HepG2 (cell line): ENCODE measurements around the gene ARHGEF12. TPM values are rescaled to one million over a fixed set of nuclear protein-coding genes. Genes with fewer than 3 reads are reported as not detected.

Source experiments
- BHLHE40 ChIP-seq: IDR thresholded peaks from 2 replicates; pipeline ENCODE4 v1.6.1; 2011; ENCODE audit warnings: low read length, improper control_type of control experiment
- DR1 ChIP-seq: sonication (generic); formaldehyde crosslinking; IDR thresholded peaks from 2 replicates; pipeline ENCODE4 v1.8.0; 2021; ENCODE audit warnings: mild to moderate bottlenecking, missing genetic modification reagents, inconsistent platforms
- EZH2 ChIP-seq: conservative IDR thresholded peaks from 2 replicates; pipeline ENCODE4 v1.6.1; 2012; ENCODE audit warnings: mild to moderate bottlenecking, low read depth, low read length, moderate library complexity
- FOXA1 ChIP-seq, 2 experiments: fragments of 450-650 bp in 1 of 2; sonication (generic) in 1 of 2; formaldehyde crosslinking in 1 of 2; IDR thresholded peaks; 2 replicates each; pipeline versions ENCODE4 v1.4.0 to v1.6.1; 2016 to 2020; ENCODE audit warnings: missing genetic modification reagents in 1 of 2
- KDM2A ChIP-seq: sonication (generic); formaldehyde crosslinking; IDR thresholded peaks from 2 replicates; pipeline ENCODE4 v1.4.0; 2020; ENCODE audit warnings: low read depth, missing genetic modification reagents, borderline replicate concordance
- KMT2B ChIP-seq: IDR thresholded peaks from 2 replicates; pipeline ENCODE4 v1.6.1; 2016; ENCODE audit warnings: missing genetic modification reagents, missing compliant biosample characterization
- MTF1 ChIP-seq: sonication (generic); formaldehyde crosslinking; IDR thresholded peaks from 2 replicates; pipeline ENCODE4 v1.5.0; 2020; ENCODE audit warnings: missing genetic modification reagents
- NR2F6 ChIP-seq, 2 experiments: IDR thresholded peaks; 2 replicates each; pipeline ENCODE4 v1.6.1; 2016; ENCODE audit warnings: antibody characterized with exemption in 1 of 2, mild to moderate bottlenecking in 1 of 2
- RELA ChIP-seq: sonication (generic); formaldehyde crosslinking; IDR thresholded peaks from 2 replicates; pipeline ENCODE4 v1.4.0; 2020; ENCODE audit warnings: missing genetic modification reagents
- REPIN1 ChIP-seq: sonication (generic); formaldehyde crosslinking; IDR thresholded peaks from 2 replicates; pipeline ENCODE4 v1.8.0; 2022; ENCODE audit warnings: missing genetic modification reagents, low read depth, mild to moderate bottlenecking, borderline replicate concordance
- ZBTB38 ChIP-seq: sonication (generic); formaldehyde crosslinking; IDR thresholded peaks from 2 replicates; pipeline ENCODE4 v1.5.1; 2020; ENCODE audit warnings: mild to moderate bottlenecking, missing genetic modification reagents
- ZFY ChIP-seq: sonication (generic); formaldehyde crosslinking; IDR thresholded peaks from 2 replicates; pipeline ENCODE4 v1.4.0; 2020; ENCODE audit warnings: missing genetic modification reagents
- ZNF484 ChIP-seq: sonication (generic); formaldehyde crosslinking; IDR thresholded peaks from 2 replicates; pipeline ENCODE4 v1.5.1; 2020; ENCODE audit warnings: mild to moderate bottlenecking, low read depth, missing genetic modification reagents, borderline replicate concordance
- ZNF816 ChIP-seq: sonication (generic); formaldehyde crosslinking; IDR thresholded peaks from 2 replicates; pipeline ENCODE4 v1.8.0; 2022; ENCODE audit warnings: missing genetic modification reagents, mild to moderate bottlenecking, borderline replicate concordance
- ZNF839 ChIP-seq: sonication (generic); formaldehyde crosslinking; IDR thresholded peaks from 2 replicates; pipeline ENCODE4 v1.4.0; 2020; ENCODE audit warnings: missing genetic modification reagents, mild to moderate bottlenecking, borderline replicate concordance
- ZSCAN12 ChIP-seq: sonication (generic); formaldehyde crosslinking; IDR thresholded peaks from 2 replicates; pipeline ENCODE4 v1.9.0; 2021; ENCODE audit warnings: mild to moderate bottlenecking, missing genetic modification reagents
- polyA plus RNA-seq, 8 experiments: library from polyadenylated mRNA; depleted of rRNA in 3 of 8; stranded (reverse) in 7 of 8; unstranded in 1 of 8; fragments of >200 nt; fragmentation: Illumina TruSeq in 4 of 8; extraction: Trizol in 4 of 8; gene quantifications; 2 replicates each; pipeline versions ENCODE4 v1.2.1 to v1.2.3, GENCODE V29; 2011 to 2016; ENCODE audit warnings: low read depth in 4 of 8, missing spikeins in 1 of 8, mixed read lengths in 1 of 8; ENCODE audit not compliant: insufficient read depth in 1 of 8
- total RNA-seq, 5 experiments: library from RNA; depleted of rRNA; stranded (reverse); fragments of >200 nt; fragmentation: Illumina TruSeq; extraction: Trizol; gene quantifications; 2 replicates each; pipeline ENCODE4 v1.2.3, GENCODE V29; 2016; ENCODE audit warnings: low read depth in 1 of 5
- TF ChIP-seq, protein P1 (sequence below): sonication (generic); formaldehyde crosslinking; IDR thresholded peaks from 2 replicates; pipeline ENCODE4 v1.4.0; 2020; ENCODE audit warnings: missing genetic modification reagents, borderline replicate concordance
- TF ChIP-seq, protein P2 (sequence below): sonication (generic); formaldehyde crosslinking; IDR thresholded peaks from 2 replicates; pipeline ENCODE4 v1.4.0; 2020; ENCODE audit warnings: missing genetic modification reagents
- TF ChIP-seq, protein P3 (sequence below): sonication (generic); formaldehyde crosslinking; IDR thresholded peaks from 2 replicates; pipeline ENCODE4 v1.4.0; 2020; ENCODE audit warnings: missing genetic modification reagents
- TF ChIP-seq, protein P4 (sequence below): sonication (generic); formaldehyde crosslinking; IDR thresholded peaks from 2 replicates; pipeline ENCODE4 v1.4.0; 2020; ENCODE audit warnings: missing genetic modification reagents

The ARHGEF12 gene
- total and polyA plus RNA-seq, 2 of the 13 experiments (the other 11 are each of a cell fraction or from before 2014, with no cell fraction given): 17.9 to 54.4 TPM

DNA sequence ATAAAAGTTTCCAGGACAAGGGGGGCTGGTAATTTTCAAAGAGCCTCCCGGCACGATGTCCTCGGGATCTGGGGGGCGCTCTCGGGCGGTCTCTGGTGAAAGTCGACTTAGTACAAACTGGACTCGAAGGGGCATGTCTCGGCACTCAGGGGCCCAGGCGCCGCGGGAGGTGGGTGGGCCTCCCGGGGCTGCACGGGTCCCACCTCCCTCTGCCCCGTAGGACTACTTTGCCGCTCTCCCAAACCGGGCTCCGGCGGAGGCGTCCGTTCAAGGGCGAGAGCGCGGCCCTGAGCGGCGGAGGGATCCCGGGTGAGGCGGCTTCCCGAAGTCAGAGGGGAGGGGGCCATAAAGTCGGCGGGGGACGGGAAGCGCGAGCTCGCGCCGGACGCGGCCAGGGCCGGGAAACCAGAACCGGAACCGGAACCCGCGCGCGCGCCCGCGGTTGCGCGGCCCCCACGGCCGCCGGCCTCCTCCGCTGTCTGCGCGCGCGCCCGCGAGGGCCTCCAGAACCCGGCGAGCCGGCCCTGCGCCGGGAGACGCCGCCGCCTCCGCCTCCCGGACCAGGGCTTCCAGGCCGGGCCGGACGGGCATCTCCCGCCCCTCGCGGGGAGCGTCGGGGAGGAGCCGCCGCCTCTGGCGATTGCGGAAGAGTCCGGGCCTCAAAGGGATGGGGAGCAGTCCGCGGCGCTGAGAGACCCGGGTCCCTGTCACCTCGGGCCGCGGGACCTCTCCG lies at the start of gene ARHGEF12 (continued):
- TF ChIP-seq, protein P1, sequence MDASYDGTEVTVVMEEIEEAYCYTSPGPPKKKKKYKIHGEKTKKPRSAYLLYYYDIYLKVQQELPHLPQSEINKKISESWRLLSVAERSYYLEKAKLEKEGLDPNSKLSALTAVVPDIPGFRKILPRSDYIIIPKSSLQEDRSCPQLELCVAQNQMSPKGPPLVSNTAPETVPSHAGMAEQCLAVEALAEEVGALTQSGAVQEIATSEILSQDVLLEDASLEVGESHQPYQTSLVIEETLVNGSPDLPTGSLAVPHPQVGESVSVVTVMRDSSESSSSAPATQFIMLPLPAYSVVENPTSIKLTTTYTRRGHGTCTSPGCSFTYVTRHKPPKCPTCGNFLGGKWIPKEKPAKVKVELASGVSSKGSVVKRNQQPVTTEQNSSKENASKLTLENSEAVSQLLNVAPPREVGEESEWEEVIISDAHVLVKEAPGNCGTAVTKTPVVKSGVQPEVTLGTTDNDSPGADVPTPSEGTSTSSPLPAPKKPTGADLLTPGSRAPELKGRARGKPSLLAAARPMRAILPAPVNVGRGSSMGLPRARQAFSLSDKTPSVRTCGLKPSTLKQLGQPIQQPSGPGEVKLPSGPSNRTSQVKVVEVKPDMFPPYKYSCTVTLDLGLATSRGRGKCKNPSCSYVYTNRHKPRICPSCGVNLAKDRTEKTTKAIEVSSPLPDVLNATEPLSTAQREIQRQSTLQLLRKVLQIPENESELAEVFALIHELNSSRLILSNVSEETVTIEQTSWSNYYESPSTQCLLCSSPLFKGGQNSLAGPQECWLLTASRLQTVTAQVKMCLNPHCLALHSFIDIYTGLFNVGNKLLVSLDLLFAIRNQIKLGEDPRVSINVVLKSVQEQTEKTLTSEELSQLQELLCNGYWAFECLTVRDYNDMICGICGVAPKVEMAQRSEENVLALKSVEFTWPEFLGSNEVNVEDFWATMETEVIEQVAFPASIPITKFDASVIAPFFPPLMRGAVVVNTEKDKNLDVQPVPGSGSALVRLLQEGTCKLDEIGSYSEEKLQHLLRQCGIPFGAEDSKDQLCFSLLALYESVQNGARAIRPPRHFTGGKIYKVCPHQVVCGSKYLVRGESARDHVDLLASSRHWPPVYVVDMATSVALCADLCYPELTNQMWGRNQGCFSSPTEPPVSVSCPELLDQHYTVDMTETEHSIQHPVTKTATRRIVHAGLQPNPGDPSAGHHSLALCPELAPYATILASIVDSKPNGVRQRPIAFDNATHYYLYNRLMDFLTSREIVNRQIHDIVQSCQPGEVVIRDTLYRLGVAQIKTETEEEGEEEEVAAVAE (CRISPR knock-in tag): 0 out of 2 replicates have a peak, but pooled peaks have one; percentile 42
- TF ChIP-seq KDM2A (CRISPR knock-in tag): peak; percentile 95
- TF ChIP-seq ZNF839 (CRISPR knock-in tag): no peak
- TF ChIP-seq ZNF816 (CRISPR knock-in tag): no peak
- no peak for TF ChIP-seq NR2F6 (IDR thresholded peaks at IDR 0.05)
- no peak for TF ChIP-seq NR2F6 (CRISPR knock-in tag; IDR thresholded peaks at IDR 0.05)
- no peak for TF ChIP-seq ZNF484
- TF ChIP-seq EZH2: no peak
- TF ChIP-seq, protein P2, sequence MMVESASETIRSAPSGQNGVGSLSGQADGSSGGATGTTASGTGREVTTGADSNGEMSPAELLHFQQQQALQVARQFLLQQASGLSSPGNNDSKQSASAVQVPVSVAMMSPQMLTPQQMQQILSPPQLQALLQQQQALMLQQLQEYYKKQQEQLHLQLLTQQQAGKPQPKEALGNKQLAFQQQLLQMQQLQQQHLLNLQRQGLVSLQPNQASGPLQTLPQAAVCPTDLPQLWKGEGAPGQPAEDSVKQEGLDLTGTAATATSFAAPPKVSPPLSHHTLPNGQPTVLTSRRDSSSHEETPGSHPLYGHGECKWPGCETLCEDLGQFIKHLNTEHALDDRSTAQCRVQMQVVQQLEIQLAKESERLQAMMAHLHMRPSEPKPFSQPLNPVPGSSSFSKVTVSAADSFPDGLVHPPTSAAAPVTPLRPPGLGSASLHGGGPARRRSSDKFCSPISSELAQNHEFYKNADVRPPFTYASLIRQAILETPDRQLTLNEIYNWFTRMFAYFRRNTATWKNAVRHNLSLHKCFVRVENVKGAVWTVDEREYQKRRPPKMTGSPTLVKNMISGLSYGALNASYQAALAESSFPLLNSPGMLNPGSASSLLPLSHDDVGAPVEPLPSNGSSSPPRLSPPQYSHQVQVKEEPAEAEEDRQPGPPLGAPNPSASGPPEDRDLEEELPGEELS (CRISPR knock-in tag): peak; percentile 55
- peak; percentile 82; the same call in 1 of the 2 replicates for TF ChIP-seq RELA (CRISPR knock-in tag)
- TF ChIP-seq ZSCAN12 (CRISPR knock-in tag): no peak
- TF ChIP-seq, protein P3, sequence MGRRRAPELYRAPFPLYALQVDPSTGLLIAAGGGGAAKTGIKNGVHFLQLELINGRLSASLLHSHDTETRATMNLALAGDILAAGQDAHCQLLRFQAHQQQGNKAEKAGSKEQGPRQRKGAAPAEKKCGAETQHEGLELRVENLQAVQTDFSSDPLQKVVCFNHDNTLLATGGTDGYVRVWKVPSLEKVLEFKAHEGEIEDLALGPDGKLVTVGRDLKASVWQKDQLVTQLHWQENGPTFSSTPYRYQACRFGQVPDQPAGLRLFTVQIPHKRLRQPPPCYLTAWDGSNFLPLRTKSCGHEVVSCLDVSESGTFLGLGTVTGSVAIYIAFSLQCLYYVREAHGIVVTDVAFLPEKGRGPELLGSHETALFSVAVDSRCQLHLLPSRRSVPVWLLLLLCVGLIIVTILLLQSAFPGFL (CRISPR knock-in tag): no peak
- no peak for TF ChIP-seq FOXA1 (IDR thresholded peaks at IDR 0.05)
- TF ChIP-seq FOXA1 (CRISPR knock-in tag; IDR thresholded peaks at IDR 0.05): no peak; the same call in 1 of the 2 replicates
- peak; percentile 86 for TF ChIP-seq KMT2B (CRISPR knock-in tag)
- TF ChIP-seq BHLHE40: 0 out of 2 replicates have a peak, but pooled peaks have one; percentile 17
- peak; percentile 53; the same call in 1 of the 2 replicates for TF ChIP-seq ZBTB38
- TF ChIP-seq MTF1: 0 out of 2 replicates have a peak, but pooled peaks have one; percentile 30
- 0 out of 2 replicates have a peak, but pooled peaks have one; percentile 32 for TF ChIP-seq DR1 (CRISPR knock-in tag)
- peak; percentile 90 for TF ChIP-seq ZFY (CRISPR knock-in tag)
- TF ChIP-seq, protein P4, sequence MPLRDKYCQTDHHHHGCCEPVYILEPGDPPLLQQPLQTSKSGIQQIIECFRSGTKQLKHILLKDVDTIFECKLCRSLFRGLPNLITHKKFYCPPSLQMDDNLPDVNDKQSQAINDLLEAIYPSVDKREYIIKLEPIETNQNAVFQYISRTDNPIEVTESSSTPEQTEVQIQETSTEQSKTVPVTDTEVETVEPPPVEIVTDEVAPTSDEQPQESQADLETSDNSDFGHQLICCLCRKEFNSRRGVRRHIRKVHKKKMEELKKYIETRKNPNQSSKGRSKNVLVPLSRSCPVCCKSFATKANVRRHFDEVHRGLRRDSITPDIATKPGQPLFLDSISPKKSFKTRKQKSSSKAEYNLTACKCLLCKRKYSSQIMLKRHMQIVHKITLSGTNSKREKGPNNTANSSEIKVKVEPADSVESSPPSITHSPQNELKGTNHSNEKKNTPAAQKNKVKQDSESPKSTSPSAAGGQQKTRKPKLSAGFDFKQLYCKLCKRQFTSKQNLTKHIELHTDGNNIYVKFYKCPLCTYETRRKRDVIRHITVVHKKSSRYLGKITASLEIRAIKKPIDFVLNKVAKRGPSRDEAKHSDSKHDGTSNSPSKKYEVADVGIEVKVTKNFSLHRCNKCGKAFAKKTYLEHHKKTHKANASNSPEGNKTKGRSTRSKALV (CRISPR knock-in tag): no peak; the same call in 1 of the 2 replicates
- TF ChIP-seq REPIN1 (CRISPR knock-in tag): peak; percentile 96
